ENCODE data around the gene FBRSL1. TPM values are rescaled to one million over a fixed set of nuclear protein-coding genes. Genes with fewer than 3 reads are reported as not detected.

The FBRSL1 gene
- total and polyA plus RNA-seq, 11 donors = 23.0 to 88.2 (median 40.0) TPM

DNA sequence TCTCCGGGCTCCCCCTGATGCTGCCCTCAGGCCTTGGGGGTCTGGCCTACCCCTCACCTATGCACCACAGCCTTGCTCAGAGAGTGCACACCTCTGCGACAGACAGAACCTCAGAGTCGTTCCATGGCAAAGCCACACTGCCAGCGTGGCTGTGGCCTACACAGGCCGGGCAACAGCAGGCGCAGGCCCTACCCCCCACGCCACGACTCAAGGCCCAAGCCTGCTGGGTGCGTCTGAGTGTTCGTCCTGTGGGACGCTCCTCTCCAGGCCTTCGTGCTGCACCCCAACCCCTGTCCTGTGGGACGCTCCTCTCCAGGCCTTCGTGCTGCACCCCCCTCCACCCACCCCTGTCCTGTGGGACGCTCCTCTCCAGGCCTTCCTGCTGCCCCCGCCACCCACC, 66.3 kb downstream of the FBRSL1 start:
- ATAC-seq (no peak), DNase-seq (no peak)
- 92 to 98% (median 94%) methylated on average over 14 to 16 of the region's 16 CpGs for WGBS, 4 donors
- peaks cover 0 to 27% (median 11%) of the 10 kb centered on the region in 12 donors for H3K4me1 ChIP-seq
- H3K9me3 ChIP-seq = no peaks in the 10 kb centered on the region
- TF ChIP-seq, protein P1, sequence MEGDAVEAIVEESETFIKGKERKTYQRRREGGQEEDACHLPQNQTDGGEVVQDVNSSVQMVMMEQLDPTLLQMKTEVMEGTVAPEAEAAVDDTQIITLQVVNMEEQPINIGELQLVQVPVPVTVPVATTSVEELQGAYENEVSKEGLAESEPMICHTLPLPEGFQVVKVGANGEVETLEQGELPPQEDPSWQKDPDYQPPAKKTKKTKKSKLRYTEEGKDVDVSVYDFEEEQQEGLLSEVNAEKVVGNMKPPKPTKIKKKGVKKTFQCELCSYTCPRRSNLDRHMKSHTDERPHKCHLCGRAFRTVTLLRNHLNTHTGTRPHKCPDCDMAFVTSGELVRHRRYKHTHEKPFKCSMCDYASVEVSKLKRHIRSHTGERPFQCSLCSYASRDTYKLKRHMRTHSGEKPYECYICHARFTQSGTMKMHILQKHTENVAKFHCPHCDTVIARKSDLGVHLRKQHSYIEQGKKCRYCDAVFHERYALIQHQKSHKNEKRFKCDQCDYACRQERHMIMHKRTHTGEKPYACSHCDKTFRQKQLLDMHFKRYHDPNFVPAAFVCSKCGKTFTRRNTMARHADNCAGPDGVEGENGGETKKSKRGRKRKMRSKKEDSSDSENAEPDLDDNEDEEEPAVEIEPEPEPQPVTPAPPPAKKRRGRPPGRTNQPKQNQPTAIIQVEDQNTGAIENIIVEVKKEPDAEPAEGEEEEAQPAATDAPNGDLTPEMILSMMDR (IDR thresholded peaks at IDR 0.05) = no peak
- no peak for TF ChIP-seq POLR2A (IDR thresholded peaks at IDR 0.05)
- no peak overlapping the region for H3K4me3 ChIP-seq
- peaks cover 0 to 18% (median 0%) of the 10 kb centered on the region in 9 donors for H3K27me3 ChIP-seq
- intact Hi-C loops (cut with DNase I) = no loop called here
- peaks cover 0 to 28% (median 0%) of the 10 kb centered on the region in 9 donors for H3K36me3 ChIP-seq
- no peak overlapping the region for H3K27ac ChIP-seq

DNA sequence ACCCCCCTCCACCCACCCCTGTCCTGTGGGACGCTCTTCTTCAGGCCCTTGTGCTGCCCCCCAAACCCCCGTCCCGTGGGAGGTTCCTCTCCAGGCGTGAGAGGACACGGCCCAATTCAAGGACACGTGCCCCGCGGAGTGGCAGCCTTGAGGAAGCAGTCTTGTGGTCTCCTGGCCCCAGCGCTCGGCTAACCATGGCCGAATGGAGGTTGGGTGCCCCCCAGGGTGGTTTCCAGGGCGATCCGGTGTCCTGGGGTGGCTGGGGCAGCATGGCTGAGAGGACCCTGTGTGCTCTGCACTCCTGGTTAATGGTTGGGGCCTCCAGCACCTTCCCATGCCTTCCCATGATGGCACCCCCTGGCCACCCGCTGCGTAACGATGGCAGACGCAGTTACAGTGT, 66.8 kb downstream of the FBRSL1 start:
- ATAC-seq (no peak), DNase-seq (no peak)
- H3K4me1 ChIP-seq = peaks cover 0 to 29% (median 13%) of the 10 kb centered on the region in 12 donors
- intact Hi-C loops (cut with DNase I) = no loop called here
- H3K27ac ChIP-seq = no peak overlapping the region
- peaks cover 0 to 18% (median 0%) of the 10 kb centered on the region in 9 donors for H3K27me3 ChIP-seq
- no peak overlapping the region for H3K4me3 ChIP-seq
- 83 to 97% (median 92%) methylated on average over 7 to 17 of the region's 17 CpGs for WGBS, 4 donors
- peaks cover 0 to 26% (median 0%) of the 10 kb centered on the region in 9 donors for H3K36me3 ChIP-seq
- TF ChIP-seq POLR2A (IDR thresholded peaks at IDR 0.05) = no peak
- TF ChIP-seq, protein P1 (IDR thresholded peaks at IDR 0.05) = no peak
- no peaks in the 10 kb centered on the region for H3K9me3 ChIP-seq

DNA sequence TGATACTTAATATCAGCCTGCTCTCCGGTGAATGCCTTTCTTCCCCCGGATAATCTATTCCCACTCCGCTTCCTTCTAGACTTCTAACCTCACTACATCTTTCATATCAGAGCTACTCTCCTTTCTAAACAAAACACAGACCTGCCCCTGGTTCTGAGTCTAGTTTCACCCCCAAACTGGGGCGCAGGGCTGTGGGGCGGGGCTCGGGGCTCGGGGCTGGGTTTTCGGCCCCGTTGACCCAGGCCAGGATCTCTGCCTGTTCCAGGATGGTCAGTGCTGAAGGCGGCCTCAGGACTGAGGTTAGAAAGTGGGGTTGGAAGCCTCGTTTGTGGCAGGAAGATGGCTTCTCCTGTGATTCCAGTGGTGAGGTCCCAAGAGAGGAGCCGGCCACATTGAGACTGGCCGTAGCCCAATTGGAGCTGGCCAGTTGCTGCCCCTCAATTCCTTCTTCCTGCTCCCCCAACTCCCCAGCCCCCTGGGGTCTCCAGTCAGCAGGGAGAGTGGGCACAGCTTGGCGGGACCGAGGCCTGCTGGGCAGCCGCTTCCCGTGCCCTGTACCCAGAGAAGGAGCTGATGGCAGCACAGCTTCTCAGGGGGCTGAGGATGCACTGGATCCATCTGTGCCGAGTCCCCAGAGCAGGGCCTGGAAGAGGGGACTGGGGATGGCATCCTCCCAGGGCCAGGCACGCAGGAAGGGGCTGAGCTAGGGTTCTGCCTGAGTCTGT, 67.5 kb downstream of the FBRSL1 start:
- Histone ChIP-seq H3K36me3 (peaks cover 0 to 19% (median 0%) of the 10 kb centered on the region in 9 donors), H3K27ac (no peak overlapping the region), H3K9me3 (no peaks in the 10 kb centered on the region), H3K27me3 (peaks cover 0 to 18% (median 0%) of the 10 kb centered on the region in 9 donors), H3K4me1 (peaks cover 0 to 29% (median 13%) of the 10 kb centered on the region in 12 donors), H3K4me3 (no peak overlapping the region)
- ATAC-seq (no peak), DNase-seq (no peak)
- WGBS, 4 donors = 88 to 95% (median 91%) methylated on average over 13 to 19 of the region's 19 CpGs
- intact Hi-C loops (cut with DNase I) = no loop called here
- no peak for TF ChIP-seq POLR2A (IDR thresholded peaks at IDR 0.05)
- TF ChIP-seq, protein P1 (IDR thresholded peaks at IDR 0.05) = no peak

DNA sequence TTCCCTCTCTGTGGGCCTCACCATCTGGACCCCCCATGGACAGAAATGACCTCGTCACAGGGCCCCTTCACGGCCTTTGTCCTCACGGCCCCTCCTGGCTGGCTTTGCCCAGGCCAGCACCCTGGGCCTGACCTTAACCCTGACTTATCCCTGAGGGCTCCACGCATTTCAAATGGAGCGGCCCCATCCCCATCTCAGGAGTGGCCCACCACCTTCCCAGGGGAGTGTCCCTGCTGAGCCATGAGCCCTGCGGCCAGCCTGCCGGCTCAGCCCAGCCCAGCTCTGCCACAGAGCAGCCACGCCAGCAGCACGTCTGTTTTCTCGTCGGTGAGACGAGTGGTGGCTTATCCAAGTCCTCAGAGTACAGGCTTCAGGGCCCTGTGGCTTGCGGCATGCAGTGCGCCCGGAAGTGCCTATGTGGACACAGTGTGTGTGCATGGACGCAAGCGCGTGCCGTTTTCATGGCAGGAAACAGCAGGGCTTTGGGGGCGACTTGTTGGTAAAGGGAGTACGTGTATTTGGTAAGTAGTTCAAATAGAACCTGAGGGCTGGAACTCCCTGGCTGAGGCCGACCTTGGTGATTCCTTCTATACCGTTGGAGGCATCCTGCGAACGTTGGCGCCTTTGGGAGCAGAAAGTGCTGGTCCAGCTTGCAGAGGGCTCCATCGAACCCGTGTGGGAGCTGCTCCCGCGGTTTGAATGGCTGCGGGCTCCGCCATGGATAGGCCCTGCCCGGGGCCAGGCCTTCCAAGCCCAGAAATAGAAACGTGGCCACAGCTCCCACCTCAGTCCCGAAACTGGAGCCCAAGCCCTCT, 68.3 kb downstream of the FBRSL1 start:
- Histone ChIP-seq H3K27me3 (peaks cover 0 to 18% (median 0%) of the 10 kb centered on the region in 9 donors), H3K4me3 (no peak overlapping the region), H3K27ac (no peak overlapping the region), H3K36me3 (peaks cover 0 to 11% (median 0%) of the 10 kb centered on the region in 9 donors), H3K9me3 (no peaks in the 10 kb centered on the region), H3K4me1 (peaks cover 0 to 29% (median 13%) of the 10 kb centered on the region in 12 donors)
- TF ChIP-seq, protein P1 (IDR thresholded peaks at IDR 0.05) = no peak
- no peak for TF ChIP-seq POLR2A (IDR thresholded peaks at IDR 0.05)
- intact Hi-C loops (cut with DNase I) = no loop called here
- no peak for DNase-seq
- no peak for ATAC-seq
- WGBS, 4 donors = 77 to 90% (median 83%) methylated on average over 27 to 35 of the region's 35 CpGs

All from heart left ventricle (tissue), 16 donors.